ENCODE data around the gene NR1D2.

- TF ChIP-seq ZNF302 (CRISPR knock-in tag; IDR thresholded peaks at IDR 0.05) (no peak), CTCF (IDR thresholded peaks at IDR 0.05) (no peak), SMC3 (IDR thresholded peaks at IDR 0.05) (no peak), FOSB (CRISPR knock-in tag; IDR thresholded peaks at IDR 0.05) (no peak), EP300 (IDR thresholded peaks at IDR 0.05) (no peak)
Measured at GRCh38 chr3:23900744-23901143, 44.3 kb upstream of the NR1D2 start.

Data from A549 (cell line).